ENCODE measurements around the gene CST8.

- TF ChIP-seq, protein P1, sequence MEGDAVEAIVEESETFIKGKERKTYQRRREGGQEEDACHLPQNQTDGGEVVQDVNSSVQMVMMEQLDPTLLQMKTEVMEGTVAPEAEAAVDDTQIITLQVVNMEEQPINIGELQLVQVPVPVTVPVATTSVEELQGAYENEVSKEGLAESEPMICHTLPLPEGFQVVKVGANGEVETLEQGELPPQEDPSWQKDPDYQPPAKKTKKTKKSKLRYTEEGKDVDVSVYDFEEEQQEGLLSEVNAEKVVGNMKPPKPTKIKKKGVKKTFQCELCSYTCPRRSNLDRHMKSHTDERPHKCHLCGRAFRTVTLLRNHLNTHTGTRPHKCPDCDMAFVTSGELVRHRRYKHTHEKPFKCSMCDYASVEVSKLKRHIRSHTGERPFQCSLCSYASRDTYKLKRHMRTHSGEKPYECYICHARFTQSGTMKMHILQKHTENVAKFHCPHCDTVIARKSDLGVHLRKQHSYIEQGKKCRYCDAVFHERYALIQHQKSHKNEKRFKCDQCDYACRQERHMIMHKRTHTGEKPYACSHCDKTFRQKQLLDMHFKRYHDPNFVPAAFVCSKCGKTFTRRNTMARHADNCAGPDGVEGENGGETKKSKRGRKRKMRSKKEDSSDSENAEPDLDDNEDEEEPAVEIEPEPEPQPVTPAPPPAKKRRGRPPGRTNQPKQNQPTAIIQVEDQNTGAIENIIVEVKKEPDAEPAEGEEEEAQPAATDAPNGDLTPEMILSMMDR (IDR thresholded peaks at IDR 0.05 in 8 of 11, conservative IDR thresholded peaks at IDR 0.05 in 3 of 11): no peak
- no peak for TF ChIP-seq POLR2AphosphoS5 (IDR thresholded peaks at IDR 0.05)
- TF ChIP-seq POLR2A (IDR thresholded peaks at IDR 0.05): no peak
These were observed 42.2 kb downstream of the CST8 start for GRCh38 chr20:23533161-23533560.

Data from spleen (tissue), 7 donors.